GM21619 (cell line): ENCODE results near the gene VAC14.

Experiments
- ATAC-seq: cut with Tn5 transposase; IDR thresholded peaks from one replicate; pipeline ENCODE4 v1.9.1; 2021; ENCODE audit not compliant: unreplicated experiment

VAC14 gene

DNA sequence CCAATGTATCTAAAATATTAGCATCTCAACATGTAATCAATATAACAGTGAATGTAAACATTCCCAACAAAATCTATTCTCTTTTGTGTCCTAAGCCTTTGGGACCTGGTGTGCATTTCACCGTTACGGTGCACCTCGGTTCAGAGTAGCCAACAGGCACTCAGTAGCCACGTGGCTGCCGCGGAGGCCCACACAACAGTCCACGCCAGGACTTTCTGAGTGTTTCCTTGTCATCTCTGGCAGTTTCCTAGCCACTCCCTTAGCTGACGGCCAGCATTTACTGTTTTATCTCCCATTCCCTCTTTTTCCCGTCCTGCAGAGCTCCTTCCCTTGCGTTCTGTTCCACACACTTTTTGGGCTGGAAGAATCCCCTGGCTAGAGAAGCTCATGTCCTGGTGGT, 36.3 kb downstream of the VAC14 start:
- no peak for ATAC-seq

DNA sequence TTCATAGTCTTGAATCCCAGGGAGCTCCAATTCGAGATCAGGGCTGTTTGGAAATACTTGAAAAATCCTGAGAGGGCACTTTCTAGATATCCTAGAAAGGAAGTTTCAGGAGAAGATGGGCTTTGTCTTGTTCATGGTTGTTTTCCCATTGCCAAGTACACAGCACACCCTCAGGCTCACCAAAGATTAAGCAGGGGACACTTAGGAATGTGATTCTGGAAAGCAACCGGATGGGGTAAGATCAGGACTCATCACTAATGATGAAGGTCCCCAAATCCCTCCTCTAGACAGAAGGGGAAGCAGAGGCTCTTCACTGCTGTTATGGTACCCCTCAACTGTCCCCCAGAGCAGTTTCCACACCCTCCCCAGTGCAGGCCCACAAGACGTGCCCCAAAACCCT, 40.7 kb downstream of the VAC14 start:
- no peak for ATAC-seq

DNA sequence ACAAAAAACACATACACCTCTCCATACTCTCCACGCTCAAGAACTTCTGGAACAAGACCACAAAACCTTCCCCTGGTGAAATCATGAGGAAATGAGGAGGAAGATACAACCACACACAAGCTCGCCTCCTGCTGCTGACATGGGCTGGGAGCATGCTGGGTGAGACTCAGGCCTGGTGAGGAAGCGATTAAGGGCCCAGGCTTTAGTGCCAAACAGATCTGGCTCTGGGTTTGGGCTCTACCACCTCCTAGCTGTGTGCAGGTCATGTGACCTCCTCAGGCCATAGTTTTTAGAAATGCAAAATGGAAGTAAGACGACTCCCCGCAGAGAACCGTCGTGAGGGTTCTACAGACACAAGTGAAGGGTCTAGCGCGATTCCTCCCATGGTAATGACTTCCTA, 41.3 kb downstream of the VAC14 start:
- ATAC-seq: no peak

DNA sequence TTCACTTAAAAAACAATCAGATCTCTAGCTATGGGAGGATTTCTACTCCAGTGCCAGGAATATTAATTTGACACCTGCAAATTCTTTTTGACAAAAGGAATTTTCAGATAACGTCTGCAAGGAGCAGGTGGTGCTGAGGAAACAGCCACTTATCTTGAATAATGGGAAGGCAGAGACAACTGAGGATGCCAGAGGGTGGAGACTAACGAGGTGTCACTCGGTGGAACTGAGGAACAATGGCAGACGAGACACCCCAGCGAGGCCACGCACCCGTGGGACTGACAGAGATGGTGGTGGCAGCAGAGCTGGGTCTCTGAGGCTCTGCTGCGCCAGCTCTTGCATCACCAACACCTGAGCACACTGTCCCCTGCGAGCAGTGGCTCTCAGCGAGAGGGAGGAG, 42.2 kb downstream of the VAC14 start:
- no peak for ATAC-seq

DNA sequence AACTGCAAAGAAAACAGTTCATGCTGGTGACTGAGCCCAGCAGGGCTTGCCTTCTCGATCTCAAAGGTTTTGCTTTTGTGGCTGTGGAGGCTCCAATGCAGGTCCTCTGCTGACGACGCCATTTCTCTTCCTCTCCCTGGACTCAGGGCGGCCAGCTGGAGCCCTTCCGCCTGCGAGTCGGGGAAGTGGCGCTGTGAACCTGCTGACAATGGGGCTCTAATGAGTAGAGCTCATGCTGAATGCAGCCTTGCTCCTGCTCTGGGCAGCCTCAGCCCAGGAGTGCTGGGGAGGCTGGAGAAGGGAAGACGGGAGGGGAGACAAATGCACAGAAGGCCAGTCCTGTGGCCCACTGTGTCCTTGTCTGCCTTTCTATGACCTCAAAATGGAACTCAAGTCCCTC, 43.8 kb downstream of the VAC14 start:
- no peak for ATAC-seq

DNA sequence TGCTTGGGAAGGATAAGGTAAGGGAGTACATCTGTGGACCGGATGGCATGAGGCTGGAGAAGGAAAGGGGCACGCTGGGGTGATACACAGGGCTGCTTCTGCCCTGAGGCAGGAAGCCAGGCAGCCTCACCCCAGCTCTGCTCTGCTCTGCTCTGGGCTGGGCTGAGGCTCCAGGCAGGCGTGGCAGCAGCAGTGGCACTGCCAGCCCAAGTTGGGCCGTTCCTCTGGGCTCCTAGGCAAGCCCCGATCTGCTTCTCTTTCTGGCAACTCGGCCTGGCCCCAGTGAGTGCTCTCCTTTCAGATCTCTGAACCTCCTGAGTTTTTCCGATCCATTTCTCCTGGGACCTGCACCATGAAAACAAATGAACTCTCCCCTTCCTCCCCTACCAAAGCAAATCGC, 44.9 kb downstream of the VAC14 start:
- no peak for ATAC-seq

DNA sequence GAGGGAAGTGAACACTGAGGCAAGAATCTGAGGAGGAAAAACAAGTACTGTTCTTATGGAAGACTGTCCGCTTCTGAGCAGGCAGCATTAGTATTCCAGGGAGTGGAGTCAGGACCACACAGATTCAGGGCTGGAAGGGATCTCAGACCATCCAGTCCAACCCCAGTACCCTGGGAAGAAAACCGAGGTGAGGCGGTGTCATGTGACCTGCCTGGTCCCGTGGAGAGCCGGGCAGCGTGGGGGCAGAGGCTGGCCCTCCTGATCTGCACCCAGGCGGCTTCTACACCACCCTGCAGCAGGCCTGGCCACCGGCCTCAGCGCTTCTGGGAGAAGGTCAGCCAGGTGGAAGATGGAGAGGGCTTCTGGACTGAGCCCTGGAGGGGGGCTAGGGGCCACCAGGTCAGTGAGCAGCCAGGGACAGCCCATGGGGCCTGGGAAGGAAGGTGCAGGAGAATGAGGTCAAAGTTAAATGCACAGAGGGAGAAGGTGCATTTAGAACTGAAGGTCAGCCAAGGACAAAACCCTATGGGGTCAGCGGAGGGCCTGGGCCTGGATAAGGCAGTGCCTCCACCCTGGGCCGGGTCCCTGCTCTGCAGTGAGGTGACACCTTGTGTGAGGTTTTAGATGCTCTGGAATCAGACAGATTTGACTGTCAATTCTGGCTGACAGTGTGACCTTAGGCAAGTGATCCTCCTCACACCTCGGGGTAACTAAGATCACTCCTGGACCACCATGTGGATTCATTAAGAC, 45.9 kb downstream of the VAC14 start:
- ATAC-seq: no peak

DNA sequence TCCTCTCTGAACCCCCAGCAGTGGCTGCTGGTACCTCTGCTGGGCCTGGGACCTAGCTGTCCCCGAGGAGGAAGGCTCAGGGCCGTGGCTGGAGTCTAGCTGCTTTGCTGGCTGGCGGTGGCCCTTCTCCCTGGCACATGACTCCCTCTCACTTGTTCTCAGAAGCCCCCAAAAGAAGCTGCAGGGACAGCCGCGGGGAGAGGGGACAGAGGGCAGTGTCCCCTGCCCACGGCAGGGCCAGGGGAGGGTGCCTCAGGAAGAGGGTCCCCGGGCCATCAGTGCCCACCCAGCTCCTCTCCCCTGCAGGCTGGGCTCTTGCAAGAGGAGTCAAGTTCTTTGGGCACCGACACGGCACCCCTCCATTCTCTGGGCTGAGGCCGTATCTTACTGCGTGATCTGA, 46.6 kb downstream of the VAC14 start:
- ATAC-seq: no peak

DNA sequence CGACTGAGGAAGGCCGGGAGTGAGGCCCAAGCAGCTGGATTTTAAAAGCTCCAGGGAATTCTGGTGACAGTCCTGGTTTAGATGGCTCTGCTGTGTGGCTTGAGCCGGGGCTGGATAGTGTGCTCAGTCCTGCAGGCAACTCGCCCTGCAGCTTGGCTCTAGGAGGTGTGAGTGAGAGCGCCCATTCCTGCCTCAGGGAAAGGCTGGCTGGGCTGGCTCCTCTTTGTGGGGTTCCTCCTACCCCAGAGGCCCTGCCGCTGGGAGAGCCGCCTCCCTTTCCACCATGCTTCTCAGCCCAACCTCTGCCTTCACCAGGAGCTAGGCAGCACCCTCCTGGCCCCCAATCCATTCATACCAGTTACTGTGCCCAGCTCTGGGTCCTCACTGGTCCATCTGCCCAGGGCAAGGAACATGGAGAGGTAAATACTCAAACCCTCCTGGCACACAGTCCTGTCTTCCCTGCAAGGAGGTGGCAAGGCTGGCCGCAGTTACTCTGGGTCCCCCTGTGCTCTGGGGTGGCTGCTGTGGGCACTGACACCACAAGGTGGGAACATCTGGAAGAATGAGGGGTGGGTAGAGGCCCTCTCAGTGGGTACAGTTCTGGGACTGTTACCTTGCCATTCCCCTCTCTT, 47.1 kb downstream of the VAC14 start:
- ATAC-seq: no peak

DNA sequence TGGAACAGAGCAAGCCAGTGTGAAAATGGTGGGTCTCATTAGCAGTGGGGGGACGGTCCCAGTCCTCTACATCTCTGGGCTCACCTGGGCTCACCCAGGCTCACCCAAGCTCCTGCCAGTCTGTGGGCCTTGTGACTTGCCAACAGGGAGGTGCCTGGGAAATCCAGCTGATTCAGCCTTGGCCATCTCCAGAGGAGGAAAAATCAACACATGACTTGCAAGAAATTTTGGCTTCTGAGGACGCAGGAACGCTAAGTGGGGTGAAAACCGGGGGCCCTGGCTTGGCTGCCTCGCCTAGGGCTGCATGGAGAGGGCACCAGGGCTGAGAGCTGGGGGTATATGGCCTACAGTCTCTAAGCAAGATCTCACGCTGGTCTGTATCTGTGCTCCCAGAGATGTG, 47.7 kb downstream of the VAC14 start:
- ATAC-seq: no peak

DNA sequence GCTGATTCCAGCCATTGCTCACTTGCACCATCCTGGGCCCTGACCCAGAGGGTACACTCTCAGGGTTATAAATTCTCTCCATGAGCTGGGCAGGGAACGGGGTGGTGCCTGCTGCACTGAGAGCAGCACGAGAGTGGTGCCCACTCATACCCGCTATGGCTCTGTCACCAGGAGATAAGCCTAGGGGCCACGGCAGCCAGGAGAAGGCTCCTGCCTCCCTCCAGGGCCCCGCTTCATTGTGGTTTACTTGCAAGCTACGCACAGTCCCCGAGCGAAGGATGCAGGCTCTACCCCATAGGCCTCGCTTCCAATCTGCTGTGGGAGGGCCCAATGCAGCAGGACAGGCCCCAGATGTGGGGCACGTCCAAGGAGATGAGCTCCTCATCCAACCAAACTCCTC, 48.5 kb downstream of the VAC14 start:
- ATAC-seq: no peak

DNA sequence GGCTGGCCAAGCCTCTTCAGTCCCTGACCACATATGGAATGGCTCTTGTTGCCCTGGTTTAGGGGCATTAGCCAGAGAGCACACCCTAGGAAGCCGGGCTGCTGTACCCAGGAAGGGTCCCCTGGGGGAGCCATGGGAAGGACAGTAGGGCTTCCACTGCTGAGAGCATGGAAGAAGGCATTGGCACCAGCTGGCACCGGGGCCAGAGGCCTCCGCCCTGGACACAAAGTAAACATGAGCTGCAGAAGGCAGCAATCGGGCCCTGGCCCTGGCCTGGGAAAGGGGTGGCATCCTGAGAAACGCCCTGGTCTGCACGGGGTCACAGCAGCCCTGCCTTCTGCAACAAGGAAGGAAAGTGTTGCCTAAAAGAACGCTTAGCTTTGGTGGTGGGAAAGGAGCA, 49.4 kb downstream of the VAC14 start:
- no peak for ATAC-seq

DNA sequence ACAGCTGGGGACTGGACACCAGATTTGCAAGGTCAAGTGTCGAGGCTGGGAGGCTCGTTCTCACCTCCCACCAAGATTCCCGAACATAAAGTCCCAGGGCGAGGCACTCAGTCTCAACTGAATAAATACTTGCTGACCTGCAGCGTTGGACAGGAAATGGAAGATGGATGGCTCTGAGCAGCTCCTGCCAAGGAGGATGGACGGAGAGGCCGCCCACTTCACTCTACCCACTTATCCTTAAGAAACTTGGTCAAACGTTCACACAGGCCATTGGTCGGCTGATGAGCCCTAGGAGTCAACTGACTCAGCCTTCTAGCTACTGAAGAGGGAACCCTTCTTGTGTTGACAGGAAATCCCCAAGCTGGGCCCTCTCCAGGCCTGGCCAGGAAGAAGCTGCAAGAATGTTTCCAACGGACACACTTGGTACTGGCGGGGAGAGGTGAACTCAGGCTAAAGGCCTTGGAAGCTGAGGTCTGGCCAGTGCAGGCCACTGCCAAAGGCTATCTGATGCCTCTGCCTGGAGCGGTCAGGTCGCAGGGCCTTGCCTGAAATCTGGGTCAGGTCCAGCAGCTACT, 50.0 kb downstream of the VAC14 start:
- no peak for ATAC-seq

DNA sequence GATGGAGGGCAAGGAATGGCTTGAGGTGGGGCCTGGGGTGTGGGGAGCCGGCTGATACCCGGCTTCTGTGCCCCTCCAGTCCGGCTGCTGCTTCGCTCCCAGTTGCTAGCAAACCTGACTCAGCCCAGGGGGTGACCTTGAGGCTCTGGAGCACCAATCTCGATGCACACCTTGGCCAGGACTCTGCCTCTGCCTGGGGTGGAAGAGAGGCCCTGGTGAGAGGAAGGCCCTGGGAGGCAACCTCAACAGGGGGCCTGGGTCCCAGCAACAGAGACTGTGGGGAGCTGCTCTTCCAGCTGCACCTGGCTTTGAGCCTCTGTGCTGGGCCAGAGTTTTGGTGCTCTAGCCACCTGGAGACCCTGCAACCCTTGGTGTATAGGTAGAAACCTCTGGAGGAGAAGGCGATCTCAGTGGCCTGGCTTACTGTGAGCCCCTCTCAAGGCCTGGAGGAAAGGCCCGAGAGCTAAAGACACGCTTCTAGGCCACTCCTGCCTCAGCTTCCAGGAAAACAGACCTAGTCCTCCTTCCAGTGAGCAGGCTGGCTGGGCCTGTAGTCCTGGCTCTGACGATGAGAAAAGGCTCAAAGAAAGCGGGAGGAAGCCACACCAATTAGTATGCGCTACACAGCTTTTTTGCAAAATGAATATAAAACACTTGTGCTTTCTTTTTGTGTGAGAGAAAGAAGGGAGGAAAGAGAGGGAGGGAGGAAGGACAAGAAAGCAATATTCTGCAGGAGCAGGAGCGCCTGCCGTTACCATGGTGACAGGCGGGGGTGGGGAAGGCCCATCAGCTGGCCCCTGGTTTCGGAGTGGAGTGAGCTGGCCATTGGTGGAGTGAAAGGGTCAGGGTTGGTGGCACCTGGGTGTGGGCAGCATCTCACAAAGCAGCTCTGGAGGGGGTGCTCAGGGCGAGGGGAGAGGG, 51.0 kb downstream of the VAC14 start:
- ATAC-seq: no peak

DNA sequence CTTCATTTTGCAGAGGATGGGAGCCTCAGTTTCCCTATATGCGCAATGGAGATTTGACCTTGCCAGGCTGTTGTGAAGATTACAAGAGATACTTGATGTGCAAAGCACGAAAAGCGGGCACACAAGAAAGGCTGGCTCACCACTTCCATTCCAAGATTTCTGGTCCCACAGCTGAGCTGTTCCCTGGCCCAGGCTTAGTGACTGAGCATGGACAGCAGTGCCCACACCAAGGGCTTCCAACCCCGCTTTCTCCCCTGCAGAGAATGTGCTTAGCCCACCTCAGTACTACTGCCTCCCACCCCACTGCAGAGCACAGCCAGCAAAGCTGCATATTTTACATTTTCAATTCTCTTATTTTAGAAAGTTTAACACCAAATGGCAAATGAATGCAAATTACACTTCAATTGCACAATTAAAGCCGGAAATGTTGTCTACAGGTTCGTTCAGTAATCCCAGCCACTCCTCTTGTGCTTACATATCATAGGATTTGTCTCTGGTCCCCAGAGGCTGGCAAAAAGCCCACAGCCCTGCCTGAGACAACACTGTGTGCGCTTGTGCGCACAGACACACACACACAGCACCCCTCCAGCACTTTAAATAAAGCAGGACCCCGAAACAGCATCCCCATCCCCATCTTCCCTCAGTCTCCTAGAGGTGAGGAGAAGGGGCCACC, 51.8 kb downstream of the VAC14 start:
- ATAC-seq: no peak

DNA sequence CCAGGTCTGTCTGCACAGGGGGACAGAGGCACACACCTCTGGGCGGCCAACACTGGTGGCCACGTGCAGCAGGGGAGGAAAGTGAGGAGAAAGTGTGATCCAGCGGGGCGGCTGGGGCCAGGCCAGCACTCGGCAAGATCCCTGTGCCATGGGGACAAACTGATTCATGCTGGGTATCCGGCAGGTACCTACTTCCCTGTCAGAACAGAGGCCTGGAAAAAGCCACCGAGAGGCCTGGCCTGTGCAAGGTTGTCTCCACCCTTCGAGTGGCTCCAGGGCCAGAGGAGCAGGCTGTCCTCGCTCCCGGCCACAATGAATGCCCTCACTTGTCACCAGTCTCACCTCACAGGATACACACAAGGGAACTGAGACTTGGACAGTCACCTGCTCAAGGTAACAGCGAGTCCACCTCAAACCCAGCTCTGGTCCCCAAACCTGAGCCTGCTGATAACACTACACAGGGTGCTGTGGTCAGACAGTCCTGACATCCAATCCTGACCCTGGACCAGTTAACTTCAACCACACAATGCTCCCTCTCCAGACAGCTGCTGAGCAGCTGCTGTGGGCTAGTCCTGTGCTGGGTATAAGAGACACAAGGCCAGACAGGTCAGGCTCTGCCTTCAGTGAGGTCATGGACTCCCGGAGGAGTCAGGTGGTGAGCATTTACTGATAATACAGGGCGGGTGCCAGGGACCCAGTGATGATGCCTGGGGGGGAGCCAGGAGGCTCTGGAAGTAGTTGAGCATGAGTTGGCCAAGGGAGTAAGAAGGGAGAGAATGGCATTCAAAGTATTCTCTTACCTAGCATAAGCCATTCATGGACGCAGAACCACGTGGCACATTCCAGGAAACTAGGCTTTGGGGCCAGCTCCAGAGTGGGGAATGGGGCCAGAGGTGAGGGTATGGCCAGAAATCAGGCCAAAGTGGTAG, 53.0 kb downstream of the VAC14 start:
- ATAC-seq: no peak

DNA sequence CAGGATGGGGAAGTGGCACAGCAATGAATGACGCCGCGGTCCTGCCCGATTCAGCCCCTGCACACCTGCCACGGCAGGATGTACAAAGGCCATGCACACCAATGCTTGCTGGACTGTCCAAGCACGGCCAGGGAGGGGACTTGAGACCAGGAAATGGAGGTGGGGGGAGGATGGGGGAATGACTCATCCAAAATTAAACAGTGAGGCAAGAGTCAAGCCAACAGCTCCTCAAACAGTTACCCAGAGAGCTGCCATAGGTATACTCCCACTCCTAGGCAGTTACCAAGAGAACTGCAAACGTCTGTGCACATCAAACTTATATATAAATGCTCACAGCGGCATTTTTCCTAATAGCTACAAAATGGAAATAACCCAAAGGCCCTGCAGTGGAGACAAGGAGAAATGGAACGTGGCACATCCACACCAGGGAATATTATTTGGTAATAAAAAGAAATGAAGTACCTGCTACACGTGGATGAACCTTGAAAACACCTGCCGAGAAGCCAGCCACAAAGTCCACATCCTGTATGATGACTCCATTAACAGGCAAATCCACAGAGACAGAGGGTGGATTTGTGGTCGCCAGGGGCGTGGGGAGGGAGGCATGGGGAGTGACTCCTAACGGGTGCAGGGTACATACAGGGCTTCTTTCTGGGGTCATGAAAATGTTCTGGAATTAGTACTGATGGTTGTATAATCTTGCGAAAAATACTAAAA, 54.1 kb downstream of the VAC14 start:
- no peak for ATAC-seq

DNA sequence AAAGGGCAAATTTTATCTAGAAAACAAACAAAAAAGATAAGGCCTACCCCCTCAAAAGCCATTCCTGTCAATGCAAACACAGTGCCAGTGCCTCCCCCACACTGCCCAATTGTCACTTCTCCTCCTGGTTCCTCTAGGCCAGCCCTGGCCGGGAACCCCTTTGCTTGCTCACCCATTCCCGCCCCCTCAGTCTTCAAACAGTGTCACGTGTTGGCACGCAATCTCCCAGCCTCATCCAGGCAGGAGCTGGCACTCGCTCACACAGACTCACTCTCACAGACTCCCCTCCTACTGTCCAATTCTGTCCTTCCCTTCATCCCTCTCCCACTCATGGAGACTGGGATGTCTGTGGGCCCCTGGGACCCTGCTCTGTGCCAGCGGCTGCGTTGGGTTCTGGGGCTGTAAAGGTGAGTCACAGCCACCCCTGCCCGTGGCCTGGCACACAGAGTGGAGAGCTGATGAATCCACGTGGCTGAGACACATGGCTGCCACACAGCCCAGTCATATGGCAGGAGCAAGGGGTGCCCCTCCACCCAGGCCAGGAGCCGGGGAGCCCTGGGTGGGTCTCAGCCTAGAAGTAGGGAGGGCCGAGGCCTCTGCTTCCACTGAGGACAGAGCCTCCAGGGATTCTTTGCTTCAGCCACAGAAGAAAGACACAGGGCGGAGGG, 54.8 kb downstream of the VAC14 start:
- no peak for ATAC-seq

DNA sequence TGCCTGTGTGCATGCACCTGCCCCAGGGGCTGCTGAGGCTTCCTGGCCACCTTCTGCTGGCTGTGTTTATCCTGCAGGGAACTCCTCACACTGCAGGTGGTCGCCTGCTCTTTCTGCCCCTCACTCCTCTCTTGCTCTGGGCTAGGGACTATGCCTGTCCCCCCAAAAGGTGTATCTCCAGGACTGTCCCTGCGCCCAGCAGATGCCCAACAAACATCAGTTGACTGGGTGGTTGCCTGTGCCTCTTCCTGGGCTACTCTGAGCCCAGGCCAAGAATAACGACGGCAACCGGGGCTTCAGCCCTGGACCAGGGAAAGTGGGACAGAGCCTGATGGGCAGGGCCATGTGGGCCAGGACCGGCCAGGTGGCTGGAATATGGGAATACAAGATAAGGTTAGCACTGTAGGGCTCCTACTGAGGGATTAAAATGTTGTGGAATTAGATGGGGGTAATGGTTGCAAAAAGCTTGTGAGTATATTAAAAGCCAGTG, 55.4 kb downstream of the VAC14 start:
- no peak for ATAC-seq
